ENCODE results near the gene KL. TPM values are rescaled to one million over a fixed set of nuclear protein-coding genes. Genes with fewer than 3 reads are reported as not detected.

The KL gene
- total and polyA plus RNA-seq, 10 of the 15 experiments (the other 5 are each of a cell fraction or from before 2014, with no cell fraction given), result 0.08 to 2.1 (median 1.4) TPM

DNA sequence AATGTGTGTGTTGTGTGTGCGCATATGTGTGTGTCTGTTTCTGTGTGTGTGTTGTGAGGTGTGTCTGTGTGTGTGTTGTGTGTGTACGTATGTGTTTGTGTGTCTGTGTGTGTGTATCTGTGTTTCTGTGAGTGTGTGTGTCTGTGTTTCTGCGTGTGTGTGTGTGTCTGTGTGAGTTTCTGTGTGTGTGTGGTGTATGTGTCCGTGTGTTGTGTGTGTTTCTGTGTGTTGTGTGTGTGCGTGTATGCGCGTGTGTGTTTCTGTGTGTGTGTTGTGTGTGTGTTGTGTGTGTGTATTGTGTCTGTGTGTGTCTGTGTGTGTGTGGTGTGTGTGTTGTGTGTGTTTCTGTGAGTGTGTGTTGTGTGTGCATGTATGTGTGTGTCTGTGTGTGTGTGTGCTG, 38.9 kb upstream of the KL start (continued):
- TF ChIP-seq, protein P1, sequence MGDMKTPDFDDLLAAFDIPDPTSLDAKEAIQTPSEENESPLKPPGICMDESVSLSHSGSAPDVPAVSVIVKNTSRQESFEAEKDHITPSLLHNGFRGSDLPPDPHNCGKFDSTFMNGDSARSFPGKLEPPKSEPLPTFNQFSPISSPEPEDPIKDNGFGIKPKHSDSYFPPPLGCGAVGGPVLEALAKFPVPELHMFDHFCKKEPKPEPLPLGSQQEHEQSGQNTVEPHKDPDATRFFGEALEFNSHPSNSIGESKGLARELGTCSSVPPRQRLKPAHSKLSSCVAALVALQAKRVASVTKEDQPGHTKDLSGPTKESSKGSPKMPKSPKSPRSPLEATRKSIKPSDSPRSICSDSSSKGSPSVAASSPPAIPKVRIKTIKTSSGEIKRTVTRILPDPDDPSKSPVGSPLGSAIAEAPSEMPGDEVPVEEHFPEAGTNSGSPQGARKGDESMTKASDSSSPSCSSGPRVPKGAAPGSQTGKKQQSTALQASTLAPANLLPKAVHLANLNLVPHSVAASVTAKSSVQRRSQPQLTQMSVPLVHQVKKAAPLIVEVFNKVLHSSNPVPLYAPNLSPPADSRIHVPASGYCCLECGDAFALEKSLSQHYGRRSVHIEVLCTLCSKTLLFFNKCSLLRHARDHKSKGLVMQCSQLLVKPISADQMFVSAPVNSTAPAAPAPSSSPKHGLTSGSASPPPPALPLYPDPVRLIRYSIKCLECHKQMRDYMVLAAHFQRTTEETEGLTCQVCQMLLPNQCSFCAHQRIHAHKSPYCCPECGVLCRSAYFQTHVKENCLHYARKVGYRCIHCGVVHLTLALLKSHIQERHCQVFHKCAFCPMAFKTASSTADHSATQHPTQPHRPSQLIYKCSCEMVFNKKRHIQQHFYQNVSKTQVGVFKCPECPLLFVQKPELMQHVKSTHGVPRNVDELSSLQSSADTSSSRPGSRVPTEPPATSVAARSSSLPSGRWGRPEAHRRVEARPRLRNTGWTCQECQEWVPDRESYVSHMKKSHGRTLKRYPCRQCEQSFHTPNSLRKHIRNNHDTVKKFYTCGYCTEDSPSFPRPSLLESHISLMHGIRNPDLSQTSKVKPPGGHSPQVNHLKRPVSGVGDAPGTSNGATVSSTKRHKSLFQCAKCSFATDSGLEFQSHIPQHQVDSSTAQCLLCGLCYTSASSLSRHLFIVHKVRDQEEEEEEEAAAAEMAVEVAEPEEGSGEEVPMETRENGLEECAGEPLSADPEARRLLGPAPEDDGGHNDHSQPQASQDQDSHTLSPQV (IDR thresholded peaks at IDR 0.05), result no peak
- no peak for TF ChIP-seq ATF7 (IDR thresholded peaks at IDR 0.05; ENCODE audit: low read depth)
- TF ChIP-seq BMI1 (IDR thresholded peaks at IDR 0.05; ENCODE audit: borderline replicate concordance), result no peak
- TF ChIP-seq, protein P2, sequence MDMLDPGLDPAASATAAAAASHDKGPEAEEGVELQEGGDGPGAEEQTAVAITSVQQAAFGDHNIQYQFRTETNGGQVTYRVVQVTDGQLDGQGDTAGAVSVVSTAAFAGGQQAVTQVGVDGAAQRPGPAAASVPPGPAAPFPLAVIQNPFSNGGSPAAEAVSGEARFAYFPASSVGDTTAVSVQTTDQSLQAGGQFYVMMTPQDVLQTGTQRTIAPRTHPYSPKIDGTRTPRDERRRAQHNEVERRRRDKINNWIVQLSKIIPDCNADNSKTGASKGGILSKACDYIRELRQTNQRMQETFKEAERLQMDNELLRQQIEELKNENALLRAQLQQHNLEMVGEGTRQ (IDR thresholded peaks at IDR 0.05; ENCODE audit: borderline replicate concordance, low read depth, low read length), result no peak
- no peak for TF ChIP-seq HDAC6 (IDR thresholded peaks at IDR 0.05; ENCODE audit: unreplicated experiment)
- TF ChIP-seq, protein P3, sequence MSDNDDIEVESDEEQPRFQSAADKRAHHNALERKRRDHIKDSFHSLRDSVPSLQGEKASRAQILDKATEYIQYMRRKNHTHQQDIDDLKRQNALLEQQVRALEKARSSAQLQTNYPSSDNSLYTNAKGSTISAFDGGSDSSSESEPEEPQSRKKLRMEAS (IDR thresholded peaks at IDR 0.05; ENCODE audit: low read depth, low read length), result no peak
- TF ChIP-seq, protein P4, sequence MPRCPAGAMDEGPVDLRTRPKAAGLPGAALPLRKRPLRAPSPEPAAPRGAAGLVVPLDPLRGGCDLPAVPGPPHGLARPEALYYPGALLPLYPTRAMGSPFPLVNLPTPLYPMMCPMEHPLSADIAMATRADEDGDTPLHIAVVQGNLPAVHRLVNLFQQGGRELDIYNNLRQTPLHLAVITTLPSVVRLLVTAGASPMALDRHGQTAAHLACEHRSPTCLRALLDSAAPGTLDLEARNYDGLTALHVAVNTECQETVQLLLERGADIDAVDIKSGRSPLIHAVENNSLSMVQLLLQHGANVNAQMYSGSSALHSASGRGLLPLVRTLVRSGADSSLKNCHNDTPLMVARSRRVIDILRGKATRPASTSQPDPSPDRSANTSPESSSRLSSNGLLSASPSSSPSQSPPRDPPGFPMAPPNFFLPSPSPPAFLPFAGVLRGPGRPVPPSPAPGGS (IDR thresholded peaks at IDR 0.05; ENCODE audit: borderline replicate concordance, insufficient read depth, low read depth, low read length, poor library complexity, severe bottlenecking), result no peak
- TF ChIP-seq, protein P5, sequence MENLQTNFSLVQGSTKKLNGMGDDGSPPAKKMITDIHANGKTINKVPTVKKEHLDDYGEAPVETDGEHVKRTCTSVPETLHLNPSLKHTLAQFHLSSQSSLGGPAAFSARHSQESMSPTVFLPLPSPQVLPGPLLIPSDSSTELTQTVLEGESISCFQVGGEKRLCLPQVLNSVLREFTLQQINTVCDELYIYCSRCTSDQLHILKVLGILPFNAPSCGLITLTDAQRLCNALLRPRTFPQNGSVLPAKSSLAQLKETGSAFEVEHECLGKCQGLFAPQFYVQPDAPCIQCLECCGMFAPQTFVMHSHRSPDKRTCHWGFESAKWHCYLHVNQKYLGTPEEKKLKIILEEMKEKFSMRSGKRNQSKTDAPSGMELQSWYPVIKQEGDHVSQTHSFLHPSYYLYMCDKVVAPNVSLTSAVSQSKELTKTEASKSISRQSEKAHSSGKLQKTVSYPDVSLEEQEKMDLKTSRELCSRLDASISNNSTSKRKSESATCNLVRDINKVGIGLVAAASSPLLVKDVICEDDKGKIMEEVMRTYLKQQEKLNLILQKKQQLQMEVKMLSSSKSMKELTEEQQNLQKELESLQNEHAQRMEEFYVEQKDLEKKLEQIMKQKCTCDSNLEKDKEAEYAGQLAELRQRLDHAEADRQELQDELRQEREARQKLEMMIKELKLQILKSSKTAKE (IDR thresholded peaks at IDR 0.05; ENCODE audit: low read depth, poor library complexity, severe bottlenecking), result no peak

Data from GM12878 (cell line).